Prostate gland (tissue), 2 donors: ENCODE results near the gene ROR1. TPM values are rescaled to one million over a fixed set of nuclear protein-coding genes. Genes with fewer than 3 reads are reported as not detected.

ENCODE experiments used
- DNase-seq: peaks from one replicate; pipeline ENCODE4 v3.0.0-alpha.2; 2019; ENCODE audit warnings: low spot score
- H3K27ac ChIP-seq, 2 donors: fragments of 200-600 bp; sonication (generic); 2 replicates each; pipeline ENCODE4 v1.5.1; 2017 to 2019
- H3K27me3 ChIP-seq: fragments of 200-600 bp; sonication (generic); replicated peaks from 2 replicates; pipeline ENCODE4 v1.5.1; 2019; ENCODE audit not compliant: insufficient read depth
- H3K36me3 ChIP-seq, 2 donors: fragments of 200-600 bp; sonication (generic); 1 replicate in 1 of 2; 2 replicates in 1 of 2; pipeline versions ENCODE4 v1.5.1 to v1.8.1; 2017 to 2019
- H3K4me1 ChIP-seq: fragments of 200-600 bp; sonication (generic); replicated peaks from 2 replicates; pipeline ENCODE4 v1.5.1; 2019
- H3K4me3 ChIP-seq, 2 donors: fragments of 200-600 bp; sonication (generic); 2 replicates each; pipeline ENCODE4 v1.5.1; 2017 to 2019
- H3K9me3 ChIP-seq: fragments of 200-600 bp; sonication (generic); 2 replicates; pipeline ENCODE4 v1.5.1; 2017
- POLR2A ChIP-seq: fragments of 450-650 bp; IDR thresholded peaks from one replicate; pipeline ENCODE4 v1.6.1; 2016; ENCODE audit warnings: antibody characterized with exemption, mild to moderate bottlenecking
- POLR2AphosphoS5 ChIP-seq: sonication (generic); formaldehyde crosslinking; IDR thresholded peaks from one replicate; pipeline ENCODE4 v1.6.1; 2017; ENCODE audit warnings: antibody characterized with exemption
- WGBS: methylation state at CpG from one replicate; pipeline ENCODE4 v1.1.5; 2018; 5-methylcytosine and 5-hydroxymethylcytosine counted together
- intact Hi-C: fragments of 100-400 bp; cut with DNase I; formaldehyde crosslinking; loops from one replicate; pipeline ENCODE4 v1.14.2; 2022
- total RNA-seq, 2 donors: library from RNA; depleted of rRNA; stranded (reverse); fragments of >200 nt; gene quantifications; one replicate each; pipeline ENCODE4 v1.1.0, GENCODE V29; 2016
- TF ChIP-seq, protein P1 (sequence below), 4 experiments: fragments of 200-600 bp in 2 of 4; fragments of 450-650 bp in 2 of 4; sonication (generic) in 2 of 4; IDR thresholded peaks; 1 replicate in 3 of 4; 2 replicates in 1 of 4; pipeline ENCODE4 v1.5.1; 2016 to 2019; ENCODE audit warnings: antibody characterized with exemption in 4 of 4, mild to moderate bottlenecking in 2 of 4, moderate library complexity in 2 of 4

Gene ROR1
- total RNA-seq, 2 donors from 2014 or later = 7.3 to 11.1 TPM

DNA sequence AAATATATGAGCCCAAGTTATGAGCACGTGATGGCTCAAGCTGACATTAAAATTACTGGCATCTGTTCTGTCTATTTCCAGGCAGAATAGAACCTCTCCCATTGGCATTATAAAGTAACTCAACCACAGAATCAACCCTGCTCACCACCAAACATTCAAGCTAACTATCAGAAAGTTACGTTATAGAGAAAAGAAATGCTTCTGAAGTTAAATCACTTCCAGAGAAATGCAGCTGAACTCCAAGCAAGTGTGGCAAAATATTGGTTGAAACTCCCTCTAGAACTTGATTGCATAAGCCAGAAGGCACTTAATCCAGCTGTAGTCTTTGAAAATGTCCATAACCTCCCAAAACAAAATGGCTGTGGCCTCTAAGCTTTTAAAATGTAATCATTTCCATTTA lies 393.4 kb downstream of the ROR1 start:
- H3K9me3 ChIP-seq = no peaks in the 10 kb centered on the region
- H3K27ac ChIP-seq = no peak overlapping the region
- TF ChIP-seq POLR2A (no peak), POLR2AphosphoS5 (no peak)
- TF ChIP-seq, protein P1, sequence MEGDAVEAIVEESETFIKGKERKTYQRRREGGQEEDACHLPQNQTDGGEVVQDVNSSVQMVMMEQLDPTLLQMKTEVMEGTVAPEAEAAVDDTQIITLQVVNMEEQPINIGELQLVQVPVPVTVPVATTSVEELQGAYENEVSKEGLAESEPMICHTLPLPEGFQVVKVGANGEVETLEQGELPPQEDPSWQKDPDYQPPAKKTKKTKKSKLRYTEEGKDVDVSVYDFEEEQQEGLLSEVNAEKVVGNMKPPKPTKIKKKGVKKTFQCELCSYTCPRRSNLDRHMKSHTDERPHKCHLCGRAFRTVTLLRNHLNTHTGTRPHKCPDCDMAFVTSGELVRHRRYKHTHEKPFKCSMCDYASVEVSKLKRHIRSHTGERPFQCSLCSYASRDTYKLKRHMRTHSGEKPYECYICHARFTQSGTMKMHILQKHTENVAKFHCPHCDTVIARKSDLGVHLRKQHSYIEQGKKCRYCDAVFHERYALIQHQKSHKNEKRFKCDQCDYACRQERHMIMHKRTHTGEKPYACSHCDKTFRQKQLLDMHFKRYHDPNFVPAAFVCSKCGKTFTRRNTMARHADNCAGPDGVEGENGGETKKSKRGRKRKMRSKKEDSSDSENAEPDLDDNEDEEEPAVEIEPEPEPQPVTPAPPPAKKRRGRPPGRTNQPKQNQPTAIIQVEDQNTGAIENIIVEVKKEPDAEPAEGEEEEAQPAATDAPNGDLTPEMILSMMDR (IDR thresholded peaks at IDR 0.05) = no peak
- no peaks in the 10 kb centered on the region for H3K27me3 ChIP-seq
- H3K36me3 ChIP-seq = no peaks in the 10 kb centered on the region
- no peak overlapping the region for H3K4me3 ChIP-seq
- intact Hi-C loops = loop anchor here (10.0 kb wide), 2 partner anchors 78 to 392 kb away; partner anchors contain the start of gene ROR1
- 48% methylated on average over 2 of the region's 2 CpGs for WGBS
- DNase-seq = no peak
- no peaks in the 10 kb centered on the region for H3K4me1 ChIP-seq

DNA sequence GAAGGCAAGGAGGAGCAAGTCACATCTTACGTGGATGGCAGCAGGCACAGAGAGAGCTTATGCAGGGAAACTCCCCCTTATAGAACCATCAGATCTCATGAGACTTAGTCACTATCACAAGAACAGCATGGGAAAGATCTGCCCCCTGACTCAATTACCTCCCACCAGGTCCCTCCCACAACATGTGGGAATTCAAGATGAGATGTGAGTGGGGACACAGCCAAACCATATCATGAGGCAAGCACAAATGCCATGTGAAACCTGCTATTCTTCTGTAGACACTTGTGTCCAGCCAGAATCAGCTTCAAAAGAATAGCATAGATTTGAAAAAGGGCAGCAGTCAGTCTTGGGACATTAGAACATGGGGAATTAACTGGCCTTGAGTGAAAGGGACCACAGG lies 397.4 kb downstream of the ROR1 start:
- 100% methylated on average over 1 of the region's 1 CpG for WGBS
- intact Hi-C loops = no loop called here
- no peaks in the 10 kb centered on the region for H3K4me1 ChIP-seq

DNA sequence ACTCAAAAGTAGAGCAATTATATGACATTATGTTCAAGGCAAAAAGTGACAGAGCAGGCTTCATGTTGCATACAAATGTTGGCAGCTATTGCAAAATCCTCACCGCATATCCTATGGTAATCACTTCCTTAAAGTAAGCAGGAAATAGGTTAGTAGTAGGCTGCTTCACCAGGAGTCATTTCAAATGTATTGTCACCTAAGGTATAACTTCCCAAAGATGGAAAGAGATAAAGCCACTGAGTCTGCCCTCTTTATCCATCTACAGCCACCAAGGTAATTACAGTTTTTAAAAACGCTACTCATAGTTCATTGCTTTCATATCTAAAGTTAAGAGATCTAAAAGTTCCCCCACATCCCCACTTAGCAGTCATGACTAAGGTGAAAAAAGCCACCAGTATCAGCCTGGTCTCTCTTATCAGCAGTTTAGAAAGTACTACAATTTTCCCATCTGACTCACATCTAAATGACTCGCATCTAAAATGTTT lies 398.0 kb downstream of the ROR1 start:
- no peaks in the 10 kb centered on the region for H3K4me1 ChIP-seq
- TF ChIP-seq POLR2A (no peak), POLR2AphosphoS5 (no peak)
- TF ChIP-seq, protein P1 (IDR thresholded peaks at IDR 0.05) = no peak
- DNase-seq = peak; percentile 13
- intact Hi-C loops = no loop called here
- WGBS = 19% methylated on average over 3 of the region's 3 CpGs
- no peak overlapping the region for H3K27ac ChIP-seq
- H3K9me3 ChIP-seq = no peaks in the 10 kb centered on the region
- no peak overlapping the region for H3K4me3 ChIP-seq
- no peaks in the 10 kb centered on the region for H3K27me3 ChIP-seq
- no peaks in the 10 kb centered on the region for H3K36me3 ChIP-seq

More for the DNA sequence above, 397.4 kb downstream of the ROR1 start:
- no peak overlapping the region for H3K27ac ChIP-seq
- H3K36me3 ChIP-seq = no peaks in the 10 kb centered on the region
- no peaks in the 10 kb centered on the region for H3K27me3 ChIP-seq
- TF ChIP-seq POLR2A (no peak), POLR2AphosphoS5 (no peak)
- TF ChIP-seq, protein P1 (IDR thresholded peaks at IDR 0.05) = no peak
- no peak for DNase-seq
- no peaks in the 10 kb centered on the region for H3K9me3 ChIP-seq
- H3K4me3 ChIP-seq = no peak overlapping the region

DNA sequence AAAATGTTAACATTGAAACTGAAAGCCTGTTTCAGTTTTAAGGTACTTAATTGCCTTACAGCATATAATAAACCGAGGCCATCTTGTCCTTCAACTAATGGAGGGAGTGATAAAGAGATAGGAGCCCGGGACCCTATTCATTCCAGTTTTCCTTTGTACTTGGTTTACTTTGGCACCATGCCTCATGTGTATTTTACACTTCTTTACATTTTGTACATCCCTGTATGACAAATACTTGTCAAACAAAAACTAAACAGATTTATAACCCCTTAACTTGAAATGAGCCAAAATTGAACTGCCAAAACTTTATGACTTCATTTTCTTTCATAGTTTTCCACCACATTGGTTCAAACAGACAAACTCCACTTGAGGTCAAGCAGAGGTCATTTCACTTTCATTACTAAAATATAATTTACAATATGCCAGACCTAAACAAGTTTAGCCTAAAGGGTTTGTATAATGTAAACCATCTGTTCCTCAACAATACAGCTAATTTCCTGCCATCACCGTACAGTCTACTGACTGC lies 398.7 kb downstream of the ROR1 start:
- Histone ChIP-seq H3K36me3 (no peaks in the 10 kb centered on the region), H3K27ac (no peak overlapping the region), H3K27me3 (no peaks in the 10 kb centered on the region), H3K9me3 (no peaks in the 10 kb centered on the region), H3K4me1 (no peaks in the 10 kb centered on the region), H3K4me3 (no peak overlapping the region)
- WGBS = 12% methylated on average over 3 of the region's 3 CpGs
- TF ChIP-seq POLR2A = no peak
- TF ChIP-seq, protein P1 (IDR thresholded peaks at IDR 0.05) = no peak
- no peak for TF ChIP-seq POLR2AphosphoS5
- no peak for DNase-seq
- intact Hi-C loops = no loop called here

DNA sequence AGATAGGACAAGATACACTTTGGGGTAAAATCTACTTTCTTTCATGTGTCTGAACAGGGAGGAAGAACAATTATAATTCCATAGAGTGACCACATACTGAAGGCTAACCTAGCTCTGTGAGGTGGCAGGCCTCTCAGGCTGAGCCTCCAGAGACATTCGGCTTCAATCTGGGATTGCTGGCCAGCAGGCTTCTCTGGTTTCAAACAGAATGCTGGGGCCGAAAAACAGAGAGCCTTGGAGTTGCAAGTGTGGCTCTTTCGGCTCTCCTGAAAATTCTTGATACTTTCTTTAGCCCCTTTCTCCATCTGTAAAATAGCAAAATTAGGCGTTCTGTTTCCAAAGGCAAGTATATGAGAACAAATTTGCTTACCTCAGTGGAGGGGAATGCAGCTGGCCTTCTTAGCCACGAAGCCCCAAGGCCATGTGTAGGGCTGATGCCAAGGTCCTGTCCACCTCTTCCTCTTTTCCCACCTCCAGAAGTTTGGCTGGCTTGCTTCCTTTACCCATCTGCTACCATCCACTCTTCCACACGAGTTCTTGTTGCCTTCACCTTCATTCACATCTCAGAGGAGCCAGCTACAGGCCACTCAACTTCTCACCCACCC lies 399.6 kb downstream of the ROR1 start:
- Histone ChIP-seq H3K4me3 (no peak overlapping the region), H3K9me3 (no peaks in the 10 kb centered on the region), H3K36me3 (no peaks in the 10 kb centered on the region), H3K27ac (no peak overlapping the region), H3K27me3 (no peaks in the 10 kb centered on the region), H3K4me1 (no peaks in the 10 kb centered on the region)
- no peak for DNase-seq
- TF ChIP-seq POLR2AphosphoS5 (no peak), POLR2A (no peak)
- TF ChIP-seq, protein P1 (IDR thresholded peaks at IDR 0.05) = no peak
- WGBS = 56% methylated on average over 6 of the region's 6 CpGs
- intact Hi-C loops = no loop called here
